Right lobe of liver (tissue), 6 donors: ENCODE measurements around the gene SYNE1. TPM values are rescaled to one million over a fixed set of nuclear protein-coding genes. Genes with fewer than 3 reads are reported as not detected.

Experiments used
- ATAC-seq, 4 donors: fragments of 200-7000 bp; cut with Tn5 transposase; one replicate each; pipeline ENCODE4 v1.9.1; 2020; ENCODE audit warnings: mild to moderate bottlenecking in 4 of 4, moderate library complexity in 4 of 4
- DNase-seq, 3 donors: peaks; one replicate each; pipeline ENCODE4 v3.0.0-alpha.2; 2020
- H3K27ac ChIP-seq, 3 donors: fragments of 200-600 bp; one replicate each; pipeline ENCODE4 v1.8.0; 2022
- H3K27me3 ChIP-seq, 2 donors: fragments of 200-600 bp; one replicate each; pipeline ENCODE4 v1.8.0; 2022
- H3K36me3 ChIP-seq, 4 donors: fragments of 200-600 bp; sonication (generic) in 1 of 4; one replicate each; pipeline versions ENCODE4 v1.5.1 to v1.8.0; 2017 to 2022; ENCODE audit warnings: control low read depth in 1 of 4
- H3K4me1 ChIP-seq, 4 donors: fragments of 200-600 bp; sonication (generic) in 1 of 4; one replicate each; pipeline versions ENCODE4 v1.5.1 to v1.8.0; 2017 to 2022; ENCODE audit warnings: control low read depth in 1 of 4
- H3K4me3 ChIP-seq, 3 donors: fragments of 200-600 bp; one replicate each; pipeline ENCODE4 v1.8.0; 2022
- H3K9me3 ChIP-seq, 4 donors: fragments of 200-600 bp; sonication (generic) in 1 of 4; one replicate each; pipeline versions ENCODE4 v1.5.1 to v1.8.0; 2017 to 2022; ENCODE audit warnings: control low read depth in 1 of 4
- CTCF ChIP-seq, 4 donors: fragments of 200-600 bp in 3 of 4; fragments of 450-650 bp in 1 of 4; IDR thresholded peaks; one replicate each; pipeline versions ENCODE4 v1.5.1 to v1.8.0; 2016 to 2022; ENCODE audit warnings: antibody characterized with exemption in 4 of 4, mild to moderate bottlenecking in 2 of 4
- POLR2A ChIP-seq: fragments of 450-650 bp; IDR thresholded peaks from one replicate; pipeline ENCODE4 v1.6.1; 2017; ENCODE audit warnings: antibody characterized with exemption, mild to moderate bottlenecking
- WGBS: methylation state at CpG from one replicate; pipeline ENCODE4 v1.1.6; 2018; ENCODE audit warnings: low coverage, low lambda C conversion rate; ENCODE audit not compliant: insufficient coverage; ENCODE audit errors: missing lambda C conversion rate; 5-methylcytosine and 5-hydroxymethylcytosine counted together
- intact Hi-C, 2 donors: fragments of 100-400 bp; cut with DNase I; formaldehyde crosslinking; loops; one replicate each; pipeline versions ENCODE4 v1.11.2 to v1.14.1; 2022
- total RNA-seq, 6 experiments: library from RNA; depleted of rRNA in 2 of 6; stranded (reverse); fragments of >200 nt in 2 of 6; fragmentation: NEBNext Ultra II Directional in 3 of 6; extraction: Animal tissue kit (Norgen Biotek cat#: 25700) in 3 of 6; gene quantifications; one replicate each; pipeline versions ENCODE4 v1.1.0 to v1.2.4, GENCODE V29; 2016 to 2023
- donor health status: DM: no; HTN: yes; CAD: no.
- donor health status: DM: no; HTN: no; CAD: no.
- donor health status: DM: no; HTN: no; CAD: no.
- donor health status: DM: no; HTN: yes; CAD: no.
- donor health status: DM: no; HTN: yes; CAD: no.

The SYNE1 gene
- total RNA-seq, 6 experiments from 2014 or later = 22.8 to 43.2 (median 25.0) TPM

GRCh38 chr6:152301021-152301764, 336.0 kb downstream of the SYNE1 start:
- Histone ChIP-seq H3K4me3 (peak overlapping the region; percentile 66 to 79 (median 67)), H3K27me3 (no peaks in the 10 kb centered on the region), H3K27ac (peak overlapping the region; percentile 83 to 96 (median 89)), H3K9me3 (no peaks in the 10 kb centered on the region), H3K36me3 (no peaks in the 10 kb centered on the region), H3K4me1 (peaks cover 0 to 50% (median 13%) of the 10 kb centered on the region in 4 donors)
- ATAC-seq = peak; percentile 70 to 79 (median 74)
- TF ChIP-seq POLR2A (no peak), CTCF (IDR thresholded peaks at IDR 0.05) (no peak)
- intact Hi-C loops = no loop called here
- 4% methylated on average over 7 of the region's 7 CpGs for WGBS
- DNase-seq = no peak

- Histone ChIP-seq H3K4me1 (peaks cover 0 to 50% (median 11%) of the 10 kb centered on the region in 4 donors), H3K27me3 (no peaks in the 10 kb centered on the region), H3K9me3 (no peaks in the 10 kb centered on the region), H3K27ac (peak overlapping the region; percentile 83 to 96 (median 89)), H3K4me3 (peak overlapping the region; percentile 66 to 79 (median 67)), H3K36me3 (no peaks in the 10 kb centered on the region)
- peak; percentile 19 to 47 (median 38) for ATAC-seq
- WGBS = 22% methylated on average over 7 of the region's 7 CpGs
- intact Hi-C loops = no loop called here
- TF ChIP-seq POLR2A (no peak), CTCF (IDR thresholded peaks at IDR 0.05) (no peak)
- peak in 2 of 3 donors; percentile 31 to 64 for DNase-seq
Measured at GRCh38 chr6:152300517-152300916, 336.6 kb downstream of the SYNE1 start.

GRCh38 chr6:152298848-152299735, 338.1 kb downstream of the SYNE1 start:
- intact Hi-C loops = no loop called here
- Histone ChIP-seq H3K4me3 (peak overlapping the region in 1 of 3 donors; percentile 67), H3K27ac (no peak overlapping the region), H3K4me1 (peaks cover 0 to 48% (median 9%) of the 10 kb centered on the region in 4 donors), H3K27me3 (no peaks in the 10 kb centered on the region), H3K9me3 (no peaks in the 10 kb centered on the region), H3K36me3 (no peaks in the 10 kb centered on the region)
- ATAC-seq (no peak), DNase-seq (no peak)
- TF ChIP-seq CTCF (IDR thresholded peaks at IDR 0.05) = no peak
- TF ChIP-seq POLR2A = no peak
- 32% methylated on average over 3 of the region's 3 CpGs for WGBS

DNA sequence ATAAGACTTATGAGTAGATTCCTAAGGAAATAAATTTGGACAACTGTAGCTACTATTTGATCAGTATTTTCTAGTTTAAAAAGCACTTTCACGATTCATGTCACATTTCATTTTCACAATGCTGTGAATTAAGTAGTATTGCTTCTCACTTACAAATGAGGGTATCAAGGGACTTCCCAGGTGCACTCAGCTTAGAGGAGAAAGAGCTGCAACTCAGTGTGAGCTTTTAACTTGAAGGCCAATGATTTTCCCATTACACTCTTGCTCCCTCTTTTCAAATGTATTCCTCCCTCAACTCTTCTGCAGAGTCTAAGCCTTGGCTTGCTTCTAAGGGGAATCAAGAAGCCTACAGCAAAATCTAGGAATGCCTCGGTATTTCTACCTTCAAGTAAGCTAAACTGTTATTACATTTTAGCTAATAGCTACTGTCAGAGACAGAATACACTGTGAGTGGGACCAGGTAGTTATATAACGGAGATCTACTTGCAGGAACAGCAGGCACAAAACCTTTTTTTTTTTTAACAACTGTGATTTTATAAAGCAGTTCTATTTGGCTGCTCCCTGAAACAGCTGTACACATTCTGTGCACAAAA, 339.0 kb downstream of the SYNE1 start:
- Histone ChIP-seq H3K36me3 (peaks cover 0 to 9% (median 5%) of the 10 kb centered on the region in 4 donors), H3K4me3 (no peak overlapping the region), H3K27me3 (no peaks in the 10 kb centered on the region), H3K4me1 (peaks cover 0 to 48% (median 9%) of the 10 kb centered on the region in 4 donors), H3K9me3 (no peaks in the 10 kb centered on the region), H3K27ac (peak overlapping the region in 1 of 3 donors; percentile 35)
- TF ChIP-seq CTCF (IDR thresholded peaks at IDR 0.05) (no peak), POLR2A (no peak)
- intact Hi-C loops = no loop called here
- WGBS = 40% methylated on average over 3 of the region's 3 CpGs
- DNase-seq = no peak
- ATAC-seq = no peak
